Loucy (cell line): Measurements from ENCODE around the gene HHLA2.

ENCODE experiments used
- EZH2phosphoT487 ChIP-seq: fragments of 200-600 bp; IDR thresholded peaks from 2 replicates; pipeline ENCODE4 v1.6.1; 2018; ENCODE audit warnings: antibody characterized with exemption, mild to moderate bottlenecking, moderate library complexity, borderline replicate concordance
- TF ChIP-seq, protein P1 (sequence below): fragments of 200-600 bp; sonication (generic); conservative IDR thresholded peaks from 2 replicates; pipeline ENCODE4 v1.5.1; 2014; ENCODE audit warnings: mild to moderate bottlenecking, antibody characterized with exemption, low read length

DNA sequence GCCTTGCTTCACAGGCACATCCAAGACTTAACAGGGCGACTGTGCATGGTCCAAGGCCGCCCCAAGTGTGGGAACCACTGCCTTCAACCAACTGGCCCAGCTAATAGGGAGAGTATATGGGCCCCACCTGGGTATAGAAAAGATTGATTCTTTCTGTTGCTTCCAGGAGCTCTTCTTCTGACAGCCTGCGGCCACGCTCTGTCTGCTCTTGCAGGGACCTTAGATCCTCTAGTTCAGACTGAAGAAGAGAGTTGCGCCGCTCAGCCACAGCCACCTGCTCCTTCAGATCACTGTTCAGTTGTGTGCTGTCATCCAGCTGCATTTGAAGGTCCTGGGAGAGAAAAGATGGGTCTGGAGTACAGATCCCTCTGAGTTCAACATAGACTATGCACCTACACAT is 102.2 kb downstream of the HHLA2 start:
- TF ChIP-seq, protein P1, sequence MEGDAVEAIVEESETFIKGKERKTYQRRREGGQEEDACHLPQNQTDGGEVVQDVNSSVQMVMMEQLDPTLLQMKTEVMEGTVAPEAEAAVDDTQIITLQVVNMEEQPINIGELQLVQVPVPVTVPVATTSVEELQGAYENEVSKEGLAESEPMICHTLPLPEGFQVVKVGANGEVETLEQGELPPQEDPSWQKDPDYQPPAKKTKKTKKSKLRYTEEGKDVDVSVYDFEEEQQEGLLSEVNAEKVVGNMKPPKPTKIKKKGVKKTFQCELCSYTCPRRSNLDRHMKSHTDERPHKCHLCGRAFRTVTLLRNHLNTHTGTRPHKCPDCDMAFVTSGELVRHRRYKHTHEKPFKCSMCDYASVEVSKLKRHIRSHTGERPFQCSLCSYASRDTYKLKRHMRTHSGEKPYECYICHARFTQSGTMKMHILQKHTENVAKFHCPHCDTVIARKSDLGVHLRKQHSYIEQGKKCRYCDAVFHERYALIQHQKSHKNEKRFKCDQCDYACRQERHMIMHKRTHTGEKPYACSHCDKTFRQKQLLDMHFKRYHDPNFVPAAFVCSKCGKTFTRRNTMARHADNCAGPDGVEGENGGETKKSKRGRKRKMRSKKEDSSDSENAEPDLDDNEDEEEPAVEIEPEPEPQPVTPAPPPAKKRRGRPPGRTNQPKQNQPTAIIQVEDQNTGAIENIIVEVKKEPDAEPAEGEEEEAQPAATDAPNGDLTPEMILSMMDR: no peak
- no peak for TF ChIP-seq EZH2phosphoT487
